Kasumi-1 (cell line): ENCODE measurements around the gene USH1C.

Experiments used
- DNase-seq, 2 experiments: peaks; one replicate each; lab custom pipeline; 2025; lab: John Stamatoyannopoulos, UW

Gene USH1C

GRCh38 chr11:17471501-17471900 is 72.7 kb downstream of the USH1C start:
- DNase-seq = no peak

GRCh38 chr11:17469998-17470397 is 74.2 kb downstream of the USH1C start:
- no peak for DNase-seq

- DNase-seq = no peak
These were observed 76.1 kb downstream of the USH1C start for GRCh38 chr11:17468122-17468521.

GRCh38 chr11:17463546-17464174 is 80.6 kb downstream of the USH1C start:
- DNase-seq = no peak

GRCh38 chr11:17462940-17463339 is 81.3 kb downstream of the USH1C start:
- no peak for DNase-seq

GRCh38 chr11:17460406-17460805 is 83.8 kb downstream of the USH1C start:
- no peak for DNase-seq

GRCh38 chr11:17459236-17459896 is 84.8 kb downstream of the USH1C start:
- DNase-seq = no peak

- DNase-seq = no peak
These were observed 85.9 kb downstream of the USH1C start for GRCh38 chr11:17458268-17458667.

- peak; percentile 43 for DNase-seq
These were observed 86.6 kb downstream of the USH1C start for GRCh38 chr11:17457396-17458173.

GRCh38 chr11:17452668-17453067 is 91.5 kb downstream of the USH1C start:
- no peak for DNase-seq

- DNase-seq = no peak
These were observed 95.1 kb downstream of the USH1C start for GRCh38 chr11:17449158-17449557.

GRCh38 chr11:17446482-17446881 is 97.7 kb downstream of the USH1C start:
- DNase-seq = no peak

- no peak for DNase-seq
These were observed 98.9 kb downstream of the USH1C start for GRCh38 chr11:17445240-17445795.

- no peak for DNase-seq
These were observed 100.1 kb downstream of the USH1C start for GRCh38 chr11:17443926-17444690.
